NCI-H446 (cell line): ENCODE measurements around the gene ASRGL1.
A peak's percentile ranks its signal among the peaks of the same experiment; 100 is the strongest.

Experiments used
- DNase-seq, 2 experiments: peaks; one replicate each; lab custom pipeline; 2025; lab: John Stamatoyannopoulos, UW

ASRGL1 gene

DNA sequence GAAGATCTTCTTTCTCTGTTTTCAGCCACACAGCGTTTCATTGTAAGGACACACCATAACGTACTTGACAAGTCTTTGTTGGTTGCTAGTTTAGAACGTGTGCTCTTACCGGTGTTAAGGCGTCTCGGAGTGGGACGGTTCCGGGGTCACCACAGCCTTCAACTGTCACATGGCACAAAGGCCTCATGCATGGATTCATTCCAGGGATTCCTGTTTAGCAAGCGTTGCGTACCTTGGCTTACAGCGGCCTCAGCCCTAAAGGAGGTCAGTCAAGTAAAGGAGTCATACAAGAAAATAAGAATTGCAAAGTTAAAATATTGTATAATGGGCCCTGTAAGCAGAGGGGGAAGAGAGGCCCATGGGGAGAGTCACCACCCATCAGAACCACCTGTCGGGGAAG, 79.3 kb downstream of the ASRGL1 start:
- DNase-seq: no peak

DNA sequence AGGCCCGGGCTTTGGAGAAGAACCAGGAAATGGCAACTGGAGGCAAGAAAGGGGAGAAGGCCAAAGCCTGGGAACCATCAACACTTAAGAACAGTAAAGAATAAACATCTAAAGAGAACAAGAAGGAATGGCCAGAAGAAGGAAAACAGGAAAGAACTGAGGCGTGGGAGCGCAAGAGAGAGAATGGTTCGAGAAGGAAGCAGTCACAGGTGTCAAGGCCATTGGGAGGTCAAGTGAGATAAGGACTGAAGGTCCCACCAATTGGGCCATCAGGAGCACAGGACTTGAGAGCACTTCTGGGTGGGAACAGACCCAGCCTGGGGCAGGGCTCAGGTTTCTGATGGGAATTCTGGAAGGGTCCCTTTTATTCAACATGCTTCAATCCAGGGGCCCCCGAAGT, 80.9 kb downstream of the ASRGL1 start:
- DNase-seq: no peak

- no peak for DNase-seq
These were observed 81.5 kb downstream of the ASRGL1 start, which contains the start of gene SCGB1A1 for GRCh38 chr11:62418733-62419132. Gene SCGB1A1 (plus strand): TSS chr11:62419033. CDS start chr11:62419096, 63 bp downstream.

GRCh38 chr11:62419314-62419929, 82.2 kb downstream of the ASRGL1 start:
- DNase-seq: no peak

- no peak for DNase-seq
These were observed 82.7 kb downstream of the ASRGL1 start for GRCh38 chr11:62419943-62420342.

GRCh38 chr11:62420882-62421281, 83.6 kb downstream of the ASRGL1 start:
- no peak for DNase-seq

DNA sequence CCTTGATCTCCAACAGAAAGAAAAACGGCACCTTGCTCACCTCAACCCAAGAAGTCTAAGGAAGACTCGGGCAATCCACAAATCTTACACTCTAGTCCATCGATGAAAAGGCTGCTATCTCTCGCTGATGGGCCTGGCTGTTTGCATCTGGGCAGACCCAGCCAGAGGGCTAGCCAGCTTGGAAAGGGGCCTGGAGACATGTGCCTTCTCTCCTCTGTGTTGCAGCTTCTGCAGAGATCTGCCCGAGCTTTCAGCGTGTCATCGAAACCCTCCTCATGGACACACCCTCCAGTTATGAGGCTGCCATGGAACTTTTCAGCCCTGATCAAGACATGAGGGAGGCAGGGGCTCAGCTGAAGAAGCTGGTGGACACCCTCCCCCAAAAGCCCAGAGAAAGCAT, 84.7 kb downstream of the ASRGL1 start:
- no peak for DNase-seq

DNA sequence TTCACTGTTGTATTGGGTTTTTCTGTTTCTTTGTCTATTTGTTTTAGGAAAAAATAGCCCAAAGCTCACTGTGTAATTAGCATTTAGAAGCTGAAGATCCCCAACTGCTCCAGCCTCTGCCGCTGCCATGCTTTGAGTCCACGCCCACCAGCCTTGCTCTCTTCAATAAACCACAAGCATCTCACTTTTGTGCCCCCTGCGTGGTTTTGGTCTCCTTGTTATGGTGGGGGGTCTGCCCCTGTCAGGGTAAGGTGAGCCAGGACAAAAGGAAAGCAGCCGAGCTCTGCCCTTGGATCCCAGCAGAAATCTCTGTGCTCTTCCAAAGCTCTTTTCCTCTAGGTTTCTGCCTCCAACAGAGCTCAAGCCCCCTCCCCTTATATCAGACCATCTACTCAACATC, 85.8 kb downstream of the ASRGL1 start:
- no peak for DNase-seq

GRCh38 chr11:62427630-62428233, 90.5 kb downstream of the ASRGL1 start:
- DNase-seq: no peak

- DNase-seq: no peak
These were observed 91.8 kb downstream of the ASRGL1 start for GRCh38 chr11:62428871-62429560.

- DNase-seq: peak; percentile 9 to 41
These were observed 93.2 kb downstream of the ASRGL1 start for GRCh38 chr11:62430425-62430824.

GRCh38 chr11:62431171-62431901, 94.1 kb downstream of the ASRGL1 start:
- no peak for DNase-seq

DNA sequence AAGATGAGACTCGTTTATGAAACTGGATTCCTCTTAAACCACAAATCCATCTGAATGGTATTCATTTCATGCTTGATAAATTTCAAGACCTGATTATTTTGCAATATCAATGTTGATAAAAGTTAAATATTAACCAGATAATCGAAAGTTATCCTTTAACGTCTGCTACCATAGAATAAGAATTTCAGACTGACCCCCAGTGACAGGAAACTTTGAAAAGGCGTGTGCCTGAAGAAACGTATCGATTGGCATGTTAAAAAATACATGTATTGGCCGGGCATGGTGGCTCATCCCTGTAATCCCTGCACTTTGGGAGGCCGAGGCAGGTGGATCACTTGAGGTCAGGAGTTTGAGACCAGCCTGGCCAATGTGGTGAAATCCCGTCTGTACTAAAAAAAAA, 95.4 kb downstream of the ASRGL1 start:
- no peak for DNase-seq

- no peak for DNase-seq
These were observed 96.1 kb downstream of the ASRGL1 start for GRCh38 chr11:62433141-62433903.

DNA sequence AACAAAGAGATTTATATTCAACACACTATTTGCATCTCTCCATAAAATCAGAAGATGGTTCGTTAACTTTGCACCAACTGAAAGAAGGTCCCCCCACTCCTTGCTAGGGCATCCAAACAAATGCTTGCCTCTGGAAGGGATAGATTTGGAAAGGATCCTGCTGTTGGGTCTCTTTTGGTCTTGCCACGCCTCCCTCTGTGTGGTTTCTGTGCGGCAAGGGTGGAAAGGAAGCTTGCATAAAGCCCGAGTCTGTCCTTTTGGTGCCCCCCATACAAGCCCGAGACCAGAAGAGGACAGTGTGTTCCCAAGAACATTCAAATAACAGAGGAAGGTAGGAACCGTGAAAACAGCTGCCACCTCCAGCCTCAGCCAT, 96.6 kb downstream of the ASRGL1 start:
- no peak for DNase-seq

GRCh38 chr11:62435846-62436660, 98.8 kb downstream of the ASRGL1 start:
- no peak for DNase-seq

GRCh38 chr11:62437616-62438015, 100.4 kb downstream of the ASRGL1 start:
- DNase-seq: no peak

GRCh38 chr11:62438641-62439040, 101.4 kb downstream of the ASRGL1 start:
- no peak for DNase-seq

DNA sequence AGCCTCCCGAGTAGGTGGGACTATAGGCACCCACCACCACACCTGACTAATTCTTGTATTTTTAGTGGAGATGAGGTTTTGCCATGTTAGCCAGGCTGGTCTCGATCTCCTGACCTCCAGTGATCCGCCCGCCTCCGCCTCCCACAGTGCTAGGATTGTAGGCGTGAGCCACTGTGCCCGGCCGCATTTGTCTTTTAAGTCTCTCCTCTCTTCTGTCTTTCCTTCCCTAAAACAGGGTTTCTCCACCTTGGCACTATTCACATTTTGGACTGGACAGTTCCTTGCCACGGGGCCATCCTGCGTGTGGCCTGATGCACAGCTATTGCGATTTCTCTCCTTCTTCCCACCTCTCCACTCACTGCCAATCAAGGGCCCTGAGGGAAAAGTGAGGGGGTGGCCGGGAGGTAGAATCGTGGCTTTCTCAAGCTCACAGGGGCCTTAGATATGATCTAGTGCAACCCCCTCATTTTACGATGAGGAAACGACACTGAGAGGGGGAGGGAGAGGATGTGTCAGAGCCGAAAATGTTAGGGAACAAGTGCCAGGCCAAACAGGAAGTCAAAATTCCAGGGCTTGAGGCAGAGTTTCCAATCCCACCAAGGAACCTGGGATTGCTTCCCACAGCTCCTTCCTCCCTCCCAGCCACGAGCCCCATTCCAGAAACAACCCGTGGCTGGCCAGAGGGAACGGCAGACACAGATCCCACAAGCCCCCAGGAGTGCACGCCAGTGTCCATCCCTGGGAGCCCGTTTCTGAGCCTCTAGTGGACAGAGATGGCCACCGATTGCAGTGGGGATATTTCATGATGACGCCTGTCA, 102.7 kb downstream of the ASRGL1 start:
- DNase-seq: no peak
